Raji (cell line): ENCODE data around the gene TMEM14C.

Experiments used
- POLR2A ChIP-seq: IDR thresholded peaks from 2 replicates; pipeline ENCODE4 v1.6.1; 2011; ENCODE audit warnings: low read depth, low read length, control low read depth; ENCODE audit not compliant: insufficient read depth

TMEM14C gene

DNA sequence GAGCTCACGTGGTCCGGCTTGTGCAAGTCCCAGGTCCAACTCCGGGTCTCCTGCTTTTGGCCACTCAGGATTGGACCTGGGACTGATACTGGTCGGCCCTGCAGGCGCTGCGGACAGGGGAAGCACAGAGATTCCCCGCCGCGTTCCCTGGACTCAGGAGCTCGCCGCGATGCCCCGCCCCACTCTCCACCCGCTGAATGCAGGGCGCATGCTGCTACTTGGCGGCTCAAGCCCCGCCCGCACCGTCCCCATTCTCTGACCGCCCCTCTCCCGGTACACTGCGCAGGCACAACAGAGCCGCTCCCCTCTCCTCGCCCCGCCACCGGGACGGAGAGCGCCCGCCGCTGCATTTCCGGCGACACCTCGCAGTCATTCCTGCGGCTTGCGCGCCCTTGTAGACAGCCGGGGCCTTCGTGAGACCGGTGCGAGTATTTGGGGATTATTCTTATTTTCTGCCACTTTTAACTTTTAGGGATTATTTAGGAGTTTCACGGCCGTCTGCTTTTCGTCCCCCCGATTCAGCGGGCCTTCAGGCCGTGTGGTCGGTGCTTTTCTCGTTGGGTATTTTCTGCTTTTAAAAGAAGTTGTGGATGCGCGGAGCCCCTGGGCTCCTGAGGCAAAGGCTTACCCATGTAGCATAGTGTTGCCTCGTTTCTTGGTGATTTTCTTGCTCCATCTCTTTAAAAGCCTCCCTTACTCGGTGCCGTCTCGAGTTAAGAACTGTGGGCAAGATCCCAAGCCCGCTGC is at the start of gene TMEM14C:
Gene TMEM14C, plus strand, starts transcription at position 251 of the 747 bp plus-strand sequence. CDS start 1,544 bp downstream, outside the sequence.
- peak; percentile 80 for TF ChIP-seq POLR2A

- no peak for TF ChIP-seq POLR2A
Measured at GRCh38 chr6:10676403-10676802, 46.5 kb upstream of the TMEM14C start.

DNA sequence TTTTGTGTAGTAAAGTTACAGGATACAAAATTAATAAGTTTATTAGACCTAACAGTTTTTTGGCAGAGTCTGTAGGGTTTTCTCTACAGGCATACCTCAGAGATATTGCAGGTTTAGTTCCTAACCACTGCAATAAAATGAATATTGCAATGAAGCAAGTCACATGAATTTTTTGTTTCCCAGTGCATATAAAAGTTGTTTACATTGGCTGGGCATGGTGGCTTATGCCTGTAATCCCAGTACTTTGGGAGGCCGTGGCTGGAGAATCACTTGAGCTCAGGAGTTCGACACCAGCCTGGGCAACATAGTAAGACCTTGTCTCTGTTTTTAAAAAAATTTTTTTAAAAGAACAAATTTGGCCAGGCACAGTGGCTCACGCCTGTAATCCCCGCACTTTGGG is 44.4 kb upstream of the TMEM14C start:
- TF ChIP-seq POLR2A = no peak

DNA sequence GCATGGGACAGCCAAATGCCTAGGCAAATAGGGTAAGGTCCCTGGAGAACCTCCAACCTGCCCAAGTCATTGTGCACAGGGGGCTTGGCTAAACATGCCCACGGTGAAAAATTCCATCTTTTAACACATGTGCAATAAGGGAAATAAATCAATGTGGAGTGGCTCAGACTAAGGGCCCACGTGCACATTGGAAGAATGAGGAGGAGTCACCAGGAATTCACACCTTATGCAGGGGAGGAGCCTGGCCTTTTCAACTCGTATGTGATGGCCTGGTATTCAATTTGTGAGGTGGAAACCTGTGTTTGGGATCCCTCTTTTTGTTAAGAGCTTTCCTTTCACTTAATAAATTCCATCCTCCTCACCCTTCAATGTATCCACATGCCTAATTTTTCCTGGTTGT is 41.1 kb upstream of the TMEM14C start:
- no peak for TF ChIP-seq POLR2A

DNA sequence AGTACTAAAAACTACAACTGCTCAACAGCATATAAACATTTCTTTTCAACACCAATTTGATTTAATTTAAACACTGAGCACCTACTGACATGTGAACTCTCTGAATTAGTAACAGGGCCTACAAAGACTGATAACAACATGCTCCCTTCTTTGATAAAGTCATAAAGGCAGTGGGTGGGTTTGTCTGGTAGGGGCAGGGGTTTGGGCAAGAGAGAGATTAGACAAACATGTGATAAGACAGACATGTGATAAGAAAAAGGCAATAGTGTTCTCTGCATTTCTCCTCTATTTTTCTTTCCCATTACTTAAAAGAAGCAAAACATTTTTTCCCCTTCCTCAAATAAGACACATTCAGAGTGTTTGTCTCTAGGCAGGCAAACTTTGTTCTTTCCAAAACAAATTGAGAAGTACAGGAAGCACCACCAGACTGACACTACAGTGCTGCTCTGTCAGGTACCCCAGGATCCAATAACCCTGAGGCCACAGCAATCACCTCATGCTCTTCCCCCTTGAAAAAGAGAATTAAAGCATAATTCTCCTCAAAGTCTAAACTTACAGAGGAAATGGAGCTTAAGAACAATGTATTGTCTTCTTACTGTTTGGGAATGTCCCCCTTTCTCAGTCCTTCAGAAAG is 40.4 kb upstream of the TMEM14C start:
- TF ChIP-seq POLR2A = no peak

DNA sequence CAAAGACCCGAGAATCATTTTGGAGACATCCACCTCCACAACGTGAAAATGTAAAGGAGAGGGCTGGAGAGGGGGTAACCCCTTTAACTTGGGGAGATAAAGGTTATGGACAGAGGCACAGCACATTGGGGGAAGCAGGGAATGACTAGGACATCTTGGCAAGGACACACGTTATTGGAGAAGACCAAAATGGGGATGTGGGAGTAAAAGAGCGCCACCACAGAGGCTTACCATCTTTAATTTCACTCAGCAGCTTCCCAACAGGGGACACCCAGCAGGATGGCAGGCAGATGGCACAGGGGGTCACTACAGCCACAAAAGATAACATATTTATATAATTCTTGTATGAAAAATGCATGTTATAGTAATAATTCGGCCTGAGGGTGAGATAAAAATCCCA is 38.3 kb upstream of the TMEM14C start:
- TF ChIP-seq POLR2A = no peak

GRCh38 chr6:10685092-10685915 is 37.6 kb upstream of the TMEM14C start:
- no peak for TF ChIP-seq POLR2A

DNA sequence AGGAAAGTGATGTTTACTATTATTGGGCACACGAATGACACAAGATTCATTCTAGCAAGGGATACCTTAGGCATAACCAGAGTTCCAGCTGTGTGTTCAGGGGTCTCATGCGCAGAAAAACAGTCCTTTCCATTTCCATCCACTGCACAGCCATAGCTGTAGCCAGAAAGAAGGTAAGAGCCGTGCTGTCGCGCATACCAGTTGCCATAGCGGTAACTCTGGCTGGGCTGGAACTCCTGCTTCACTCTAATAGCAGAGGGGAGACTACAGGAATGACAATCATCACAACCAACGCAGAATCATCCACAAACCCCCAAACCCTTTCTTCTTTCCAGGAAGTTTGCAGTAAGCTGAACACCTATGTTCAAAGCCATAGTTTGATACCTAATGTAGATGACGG is 36.0 kb upstream of the TMEM14C start:
- no peak for TF ChIP-seq POLR2A

GRCh38 chr6:10687582-10687981 is 35.3 kb upstream of the TMEM14C start:
- no peak for TF ChIP-seq POLR2A

DNA sequence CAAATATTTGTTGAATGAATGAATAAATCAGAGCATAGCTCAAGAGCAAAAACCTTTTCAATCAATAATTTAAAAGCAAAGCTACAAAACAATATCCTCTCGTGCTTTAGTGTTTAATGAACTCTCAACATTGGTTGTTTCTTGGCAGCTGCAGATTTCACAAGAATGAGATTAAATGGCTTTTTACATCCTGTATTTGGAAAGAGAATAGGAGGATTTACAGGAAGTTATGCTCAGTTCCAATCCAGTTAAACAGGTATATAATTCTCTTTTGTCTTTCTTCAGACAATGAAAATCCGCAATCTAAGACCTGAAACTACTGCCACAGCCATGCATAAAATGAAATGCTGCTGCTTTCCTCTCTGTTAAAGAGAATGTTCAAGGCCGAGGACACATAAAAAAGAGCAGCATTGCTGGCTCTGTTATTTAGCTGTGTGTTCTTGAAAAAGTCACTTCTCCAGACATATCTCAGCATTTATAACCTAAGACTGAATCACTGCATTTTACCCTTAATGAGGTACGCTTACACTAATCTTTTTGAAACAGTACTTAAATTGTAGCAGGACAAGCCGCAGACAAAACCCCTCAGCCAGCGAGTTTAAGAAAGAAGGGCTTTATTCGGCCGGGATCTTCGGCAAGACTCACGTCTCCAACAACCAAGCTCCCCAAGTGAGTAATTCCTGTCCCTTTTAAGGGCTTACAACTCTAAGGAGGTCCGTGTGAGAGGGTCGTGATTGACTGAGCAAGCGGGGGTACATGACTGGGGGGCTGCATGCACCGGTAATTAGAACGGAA is 32.0 kb upstream of the TMEM14C start:
- TF ChIP-seq POLR2A = no peak

DNA sequence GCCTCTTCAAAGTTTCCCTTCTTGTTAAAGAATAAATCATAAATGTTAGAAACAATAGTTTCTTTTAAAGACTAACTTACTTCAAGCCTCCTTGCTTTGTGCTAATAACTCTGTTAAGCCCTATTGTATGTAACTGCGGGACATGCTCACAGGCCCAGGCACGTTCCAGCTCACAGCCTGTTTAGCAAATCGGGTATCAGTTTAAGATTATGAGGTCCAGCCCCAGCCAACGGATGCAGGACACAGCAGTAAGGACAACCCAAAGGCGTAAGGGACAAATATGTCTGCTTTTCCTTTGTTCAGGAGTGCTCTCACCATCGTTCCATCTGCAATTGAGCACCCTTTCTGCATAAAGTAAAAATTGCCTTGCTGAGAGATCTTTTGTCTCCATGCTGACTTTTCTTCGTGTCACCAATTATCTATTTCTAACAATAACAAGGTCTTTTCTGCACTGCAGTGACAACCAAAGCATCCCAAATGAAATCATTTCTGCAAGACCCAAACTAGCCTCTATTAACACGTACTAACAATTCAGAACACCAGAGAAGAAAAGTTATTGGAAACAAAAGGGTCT is 29.8 kb upstream of the TMEM14C start:
- no peak for TF ChIP-seq POLR2A

DNA sequence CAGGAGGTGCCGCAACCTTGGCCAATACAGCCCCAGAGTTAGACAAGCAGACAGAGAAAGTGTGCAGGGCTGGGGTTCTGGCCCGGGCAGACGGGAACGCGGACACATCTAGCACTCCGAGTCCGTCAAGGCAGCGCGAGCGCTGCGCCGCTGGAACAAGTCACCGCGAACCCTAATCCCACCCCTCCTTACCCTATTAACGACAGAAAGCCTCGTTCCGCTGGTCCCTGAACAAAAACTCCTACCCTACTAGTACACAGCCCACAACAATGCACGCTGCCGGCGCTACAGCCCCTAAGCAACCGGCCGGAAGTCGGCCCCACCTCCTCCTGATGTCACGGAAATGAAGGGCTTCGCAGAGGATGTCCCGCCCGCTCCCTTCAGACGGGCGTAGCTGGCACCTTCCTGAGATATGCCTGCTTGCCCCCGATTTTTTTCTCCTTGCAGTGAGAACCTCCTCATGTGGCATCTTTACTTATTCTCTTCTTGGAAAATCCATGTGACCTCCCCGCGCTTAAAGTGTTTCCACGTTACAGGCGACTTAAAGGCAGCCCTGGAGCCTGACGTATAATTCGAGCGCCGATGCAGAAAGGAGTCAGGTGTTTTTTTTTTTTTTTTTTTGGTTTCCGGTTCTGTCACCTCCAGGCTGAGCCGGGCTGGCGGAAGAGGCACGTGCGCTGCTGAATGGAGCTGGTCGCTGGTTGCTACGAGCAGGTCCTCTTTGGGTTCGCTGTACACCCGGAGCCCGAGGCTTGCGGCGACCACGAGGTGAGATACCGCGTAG is 28.4 kb upstream of the TMEM14C start, which contains the start of the genes C6orf52 and PAK1IP1:
Gene C6orf52, minus strand, starts transcription at position 315 of the 784 bp plus-strand sequence. CDS start 7,066 bp downstream, outside the sequence.
Gene PAK1IP1, plus strand, starts transcription at position 671 of the 784 bp plus-strand sequence. Its CDS starts 14 bp downstream, at position 685.
- TF ChIP-seq POLR2A = peak; percentile 89

DNA sequence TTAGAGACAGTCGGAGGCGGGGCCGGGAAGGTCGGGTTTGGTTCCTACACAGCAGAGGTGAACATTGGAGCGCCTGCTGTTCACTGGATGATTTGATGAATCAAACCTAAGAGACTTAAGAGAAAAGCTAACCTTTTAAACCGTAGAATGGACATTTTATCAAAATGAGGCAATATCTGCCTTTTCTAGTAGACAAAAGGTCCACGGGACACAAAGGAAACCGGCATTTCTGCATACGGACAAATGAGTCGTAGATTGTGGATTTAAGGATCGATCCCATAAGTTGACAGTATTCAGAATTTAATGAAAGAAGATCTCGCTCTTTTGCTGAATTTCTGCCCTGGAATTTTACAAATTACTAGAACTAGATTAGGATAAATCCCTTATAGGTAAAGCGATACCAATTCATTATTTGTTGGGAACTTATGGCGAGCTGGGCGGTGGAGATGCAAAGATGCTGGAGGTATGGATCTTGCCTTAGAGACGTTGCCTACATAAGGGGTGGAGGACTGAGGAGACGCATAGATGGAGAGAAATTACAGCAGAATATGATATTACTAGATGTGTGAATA is 27.7 kb upstream of the TMEM14C start:
- TF ChIP-seq POLR2A = no peak
